ENCODE measurements around the gene KDM4E.

KDM4E gene

GRCh38 chr11:95024958-95025357, at the start of gene KDM4E:
TSS of gene KDM4E (plus strand) at chr11:95025258. CDS start at chr11:95025558, 300 bp downstream.
- CTCF ChIA-PET, result no interaction called here
- TF ChIP-seq, protein P1, sequence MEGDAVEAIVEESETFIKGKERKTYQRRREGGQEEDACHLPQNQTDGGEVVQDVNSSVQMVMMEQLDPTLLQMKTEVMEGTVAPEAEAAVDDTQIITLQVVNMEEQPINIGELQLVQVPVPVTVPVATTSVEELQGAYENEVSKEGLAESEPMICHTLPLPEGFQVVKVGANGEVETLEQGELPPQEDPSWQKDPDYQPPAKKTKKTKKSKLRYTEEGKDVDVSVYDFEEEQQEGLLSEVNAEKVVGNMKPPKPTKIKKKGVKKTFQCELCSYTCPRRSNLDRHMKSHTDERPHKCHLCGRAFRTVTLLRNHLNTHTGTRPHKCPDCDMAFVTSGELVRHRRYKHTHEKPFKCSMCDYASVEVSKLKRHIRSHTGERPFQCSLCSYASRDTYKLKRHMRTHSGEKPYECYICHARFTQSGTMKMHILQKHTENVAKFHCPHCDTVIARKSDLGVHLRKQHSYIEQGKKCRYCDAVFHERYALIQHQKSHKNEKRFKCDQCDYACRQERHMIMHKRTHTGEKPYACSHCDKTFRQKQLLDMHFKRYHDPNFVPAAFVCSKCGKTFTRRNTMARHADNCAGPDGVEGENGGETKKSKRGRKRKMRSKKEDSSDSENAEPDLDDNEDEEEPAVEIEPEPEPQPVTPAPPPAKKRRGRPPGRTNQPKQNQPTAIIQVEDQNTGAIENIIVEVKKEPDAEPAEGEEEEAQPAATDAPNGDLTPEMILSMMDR (conservative IDR thresholded peaks at IDR 0.05; ENCODE audit: low read depth), result no peak
- no peak for DNase-seq (ENCODE audit: low spot score)
- POLR2A ChIA-PET (ENCODE audit: low non-redundant PET), result no interaction called here
- no peak within 1 kb of the TSS for H3K27ac ChIP-seq

DNA sequence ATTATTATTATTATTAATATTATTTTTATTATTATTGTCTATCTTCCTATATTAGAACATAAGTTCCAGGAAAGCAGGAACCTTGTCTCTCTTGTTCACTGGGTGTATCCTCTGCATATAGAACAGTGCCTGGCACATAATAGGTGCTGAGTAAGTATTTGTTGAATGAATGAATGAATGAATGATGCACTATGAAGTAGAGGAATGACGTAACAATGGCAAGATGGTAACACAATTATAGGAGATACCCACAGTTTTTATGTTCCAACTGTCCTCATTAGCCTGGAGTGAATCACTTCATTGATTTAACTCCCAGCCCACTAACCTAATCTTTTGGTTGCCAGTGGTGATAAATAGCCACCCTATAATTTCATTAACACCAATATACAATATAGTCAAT, 49.5 kb upstream of the KDM4E start:
- H3K27ac ChIP-seq, result no peak overlapping the region
- CTCF ChIA-PET, result no interaction called here
- TF ChIP-seq, protein P1 (conservative IDR thresholded peaks at IDR 0.05; ENCODE audit: low read depth), result no peak
- DNase-seq (ENCODE audit: low spot score), result no peak
- POLR2A ChIA-PET (ENCODE audit: low non-redundant PET), result no interaction called here

DNA sequence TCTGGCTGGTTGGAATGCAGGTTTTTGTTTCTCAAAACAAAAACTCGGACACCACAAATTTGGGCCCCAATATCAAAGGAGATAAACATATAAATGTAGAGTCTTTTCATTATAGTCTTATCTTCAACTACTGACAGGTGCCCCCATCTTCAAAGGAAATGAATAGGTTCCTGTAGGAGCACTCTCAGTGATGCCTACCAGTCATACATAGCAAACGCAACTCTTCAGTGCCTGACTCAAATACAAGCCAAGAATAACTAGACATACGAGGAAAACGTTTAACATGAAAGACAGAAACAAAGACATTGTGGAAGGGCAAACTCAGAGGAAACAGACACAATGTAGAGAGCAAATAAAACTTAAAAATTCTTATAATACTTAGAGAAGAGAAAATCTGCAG, 37.7 kb upstream of the KDM4E start:
- ChIA-PET CTCF (no interaction called here), POLR2A (ENCODE audit: low non-redundant PET) (no interaction called here)
- no peak overlapping the region for H3K27ac ChIP-seq
- TF ChIP-seq, protein P1 (conservative IDR thresholded peaks at IDR 0.05; ENCODE audit: low read depth), result no peak
- no peak for DNase-seq (ENCODE audit: low spot score)

DNA sequence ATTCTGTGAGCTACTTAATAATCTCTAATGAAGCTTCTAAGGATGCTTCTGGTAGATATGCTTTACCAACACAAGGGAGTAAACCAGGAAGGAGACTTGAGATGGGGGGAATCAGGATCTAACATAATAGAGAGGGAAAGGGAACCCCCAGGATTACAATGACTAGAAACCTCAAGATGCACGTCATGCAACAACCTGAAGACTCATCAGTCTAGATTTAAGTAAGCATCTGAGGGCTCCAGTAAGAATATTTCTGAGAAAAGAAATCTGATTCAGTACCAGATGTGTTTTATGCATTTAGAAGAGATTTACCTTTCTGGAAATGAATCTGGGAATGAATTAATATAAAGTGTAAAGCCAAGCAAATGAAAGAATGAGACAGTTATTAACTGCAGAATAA, 36.3 kb upstream of the KDM4E start:
- DNase-seq (ENCODE audit: low spot score), result no peak
- ChIA-PET POLR2A (ENCODE audit: low non-redundant PET) (no interaction called here), CTCF (no interaction called here)
- TF ChIP-seq, protein P1 (conservative IDR thresholded peaks at IDR 0.05; ENCODE audit: low read depth), result no peak
- H3K27ac ChIP-seq, result no peak overlapping the region

- no peak for DNase-seq (ENCODE audit: low spot score)
- no peak overlapping the region for H3K27ac ChIP-seq
- POLR2A ChIA-PET (ENCODE audit: low non-redundant PET), result no interaction called here
- CTCF ChIA-PET, result no interaction called here
- TF ChIP-seq, protein P1 (conservative IDR thresholded peaks at IDR 0.05; ENCODE audit: low read depth), result no peak
These were observed 31.6 kb upstream of the KDM4E start for GRCh38 chr11:94993400-94993943.

- ChIA-PET POLR2A (ENCODE audit: low non-redundant PET) (no interaction called here), CTCF (no interaction called here)
- H3K27ac ChIP-seq, result no peak overlapping the region
- DNase-seq (ENCODE audit: low spot score), result no peak
- TF ChIP-seq, protein P1 (conservative IDR thresholded peaks at IDR 0.05; ENCODE audit: low read depth), result no peak
These were observed 27.6 kb upstream of the KDM4E start for GRCh38 chr11:94997437-94997836.

- ChIA-PET POLR2A (ENCODE audit: low non-redundant PET) (no interaction called here), CTCF (no interaction called here)
- DNase-seq (ENCODE audit: low spot score), result no peak
- TF ChIP-seq, protein P1 (conservative IDR thresholded peaks at IDR 0.05; ENCODE audit: low read depth), result no peak
- no peak overlapping the region for H3K27ac ChIP-seq
These were observed 26.8 kb upstream of the KDM4E start for GRCh38 chr11:94998285-94998684.
